GM13976 (cell line): ENCODE measurements around the gene HOXA5.

Source experiments
- DNase-seq: peaks from one replicate; pipeline ENCODE4 v3.0.0; 2012; ENCODE audit warnings: low spot score
- CTCF ChIP-seq: IDR thresholded peaks from 2 replicates; pipeline ENCODE4 v1.5.1; 2012; ENCODE audit warnings: borderline replicate concordance, mild to moderate bottlenecking; ENCODE audit not compliant: insufficient read depth; ENCODE audit errors: extremely low read depth, missing control alignments, control extremely low read depth
- in situ Hi-C: fragments of 300-500 bp; cut with MboI; formaldehyde crosslinking; loops from one replicate; pipeline ENCODE4 v1.12.0; 2022; ENCODE audit warnings: low sequenced_read_pairs, mixed read lengths, inconsistent platforms; ENCODE audit not compliant: unreplicated experiment

Gene HOXA5

DNA sequence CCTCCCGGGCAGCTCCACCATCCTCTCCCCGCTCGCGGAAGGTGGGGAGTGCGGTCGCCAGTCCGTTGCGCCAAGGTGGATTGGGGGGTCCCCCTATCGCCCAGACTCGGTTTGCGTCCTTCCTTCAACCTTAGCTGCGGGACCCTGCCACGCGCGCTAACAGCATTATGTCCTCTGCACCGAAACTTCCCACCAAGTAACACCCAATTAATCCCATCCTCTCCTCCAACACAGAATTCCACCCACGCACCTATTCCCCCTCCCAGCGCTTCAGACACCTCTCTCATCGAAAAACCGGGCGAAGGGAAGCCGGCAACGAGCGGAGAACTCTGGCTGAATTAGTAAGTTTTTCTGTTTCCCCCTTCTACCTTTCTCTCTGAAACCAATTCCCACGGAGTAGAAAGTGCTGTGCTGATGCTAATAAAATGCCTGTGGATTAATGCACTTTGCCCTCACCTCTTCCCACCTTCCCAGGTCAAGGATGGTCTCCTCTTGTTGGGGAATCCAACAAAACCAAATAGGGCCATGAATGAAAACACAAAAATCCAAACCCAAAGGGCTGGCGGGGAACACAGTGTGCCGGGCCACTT, 8.0 kb upstream of the HOXA5 start:
- no peak for TF ChIP-seq CTCF
- no peak for DNase-seq
- in situ Hi-C loops = loop anchor here (10.0 to 25.0 kb wide), 3 partner anchors 297 to 777 kb away; no protein-coding TSS in a partner anchor

DNA sequence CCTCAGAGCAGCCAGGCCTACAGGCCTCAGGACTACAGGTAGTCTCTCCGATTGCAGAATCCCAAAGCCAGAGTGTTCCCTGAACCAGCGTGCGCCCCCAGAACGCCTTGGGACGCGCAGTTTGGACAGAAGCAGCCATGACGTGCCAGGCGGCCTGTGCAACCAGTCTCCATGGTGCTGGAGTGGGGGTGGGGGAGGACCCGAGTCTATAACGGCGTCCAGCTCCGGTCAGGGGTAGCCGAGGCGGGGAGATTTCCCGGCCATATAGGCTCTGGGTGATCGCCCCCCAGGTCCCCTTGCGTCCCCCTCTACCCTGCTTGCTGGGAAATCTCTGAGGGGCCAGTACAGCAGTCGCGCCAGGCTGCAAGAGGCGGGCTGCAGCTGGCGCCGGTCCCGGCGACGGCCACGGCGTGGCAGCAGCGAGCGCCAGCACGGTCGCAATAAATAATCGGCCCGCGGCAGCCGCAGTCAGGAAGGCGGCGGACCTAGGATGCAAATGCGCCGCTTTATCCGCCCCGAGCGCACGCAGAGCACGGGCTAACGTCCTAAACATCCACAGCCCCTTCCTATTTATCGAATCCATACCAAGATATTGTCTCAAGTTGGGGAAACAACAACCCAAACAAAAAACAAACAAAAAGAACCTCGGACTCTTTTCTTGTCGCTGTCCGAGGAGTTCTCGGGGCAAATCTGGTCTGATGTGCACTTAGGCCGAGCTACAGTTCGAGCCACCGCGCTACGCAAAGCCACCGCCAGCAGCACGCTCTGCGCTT, 7.3 kb upstream of the HOXA5 start:
- DNase-seq = peak; percentile 91
- in situ Hi-C loops = loop anchor here (10.0 to 25.0 kb wide), 3 partner anchors 296 to 776 kb away; no protein-coding TSS in a partner anchor
- TF ChIP-seq CTCF = peak; percentile 95

GRCh38 chr7:27149842-27150567, 6.5 kb upstream of the HOXA5 start:
- in situ Hi-C loops = loop anchor here (10.0 to 25.0 kb wide), 3 partner anchors 295 to 775 kb away; no protein-coding TSS in a partner anchor
- TF ChIP-seq CTCF = no peak
- no peak for DNase-seq

DNA sequence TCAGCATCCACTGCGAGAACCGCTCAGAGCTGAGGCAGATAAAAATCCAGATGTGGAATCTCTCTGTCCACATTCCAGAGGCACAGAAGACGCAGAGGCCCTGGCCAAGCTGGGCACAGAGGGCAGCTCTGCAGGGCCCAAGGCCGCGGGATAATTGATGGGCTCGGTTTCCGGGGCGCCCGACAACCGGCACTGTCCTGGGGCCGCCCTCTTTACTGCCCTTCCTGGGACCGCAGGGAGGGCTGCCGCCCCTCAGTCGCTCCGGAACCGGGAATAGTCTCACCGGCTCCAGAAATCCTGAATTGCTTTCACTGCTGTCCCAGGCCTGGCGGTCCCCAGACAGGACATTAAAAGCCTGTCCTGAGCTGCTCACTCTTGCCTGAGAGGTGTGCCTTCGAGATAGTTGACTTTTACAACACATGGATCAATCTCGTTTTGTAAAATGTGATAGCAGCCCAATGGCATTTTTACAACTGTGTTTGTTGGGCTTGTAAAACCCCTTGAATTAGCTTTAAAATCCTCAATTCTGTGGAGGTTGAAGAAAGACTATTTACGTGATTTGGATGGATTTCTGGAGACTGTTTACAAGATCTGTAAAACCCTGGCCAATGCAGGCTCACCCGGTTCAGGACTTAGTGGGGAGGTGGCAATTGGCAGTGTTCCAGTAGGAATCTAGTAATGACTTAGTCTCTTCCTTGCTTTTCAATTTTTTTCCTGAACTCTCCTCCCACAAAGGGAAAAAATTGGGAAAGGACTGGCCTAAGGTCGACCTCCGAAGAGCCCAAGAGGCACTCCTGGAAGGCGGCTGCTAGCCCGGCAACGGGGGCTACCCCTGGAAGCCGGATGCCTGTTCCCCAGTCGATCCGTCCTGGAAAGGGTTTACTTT, 5.5 kb upstream of the HOXA5 start:
- DNase-seq = peak; percentile 22
- in situ Hi-C loops = no loop called here
- no peak for TF ChIP-seq CTCF

DNA sequence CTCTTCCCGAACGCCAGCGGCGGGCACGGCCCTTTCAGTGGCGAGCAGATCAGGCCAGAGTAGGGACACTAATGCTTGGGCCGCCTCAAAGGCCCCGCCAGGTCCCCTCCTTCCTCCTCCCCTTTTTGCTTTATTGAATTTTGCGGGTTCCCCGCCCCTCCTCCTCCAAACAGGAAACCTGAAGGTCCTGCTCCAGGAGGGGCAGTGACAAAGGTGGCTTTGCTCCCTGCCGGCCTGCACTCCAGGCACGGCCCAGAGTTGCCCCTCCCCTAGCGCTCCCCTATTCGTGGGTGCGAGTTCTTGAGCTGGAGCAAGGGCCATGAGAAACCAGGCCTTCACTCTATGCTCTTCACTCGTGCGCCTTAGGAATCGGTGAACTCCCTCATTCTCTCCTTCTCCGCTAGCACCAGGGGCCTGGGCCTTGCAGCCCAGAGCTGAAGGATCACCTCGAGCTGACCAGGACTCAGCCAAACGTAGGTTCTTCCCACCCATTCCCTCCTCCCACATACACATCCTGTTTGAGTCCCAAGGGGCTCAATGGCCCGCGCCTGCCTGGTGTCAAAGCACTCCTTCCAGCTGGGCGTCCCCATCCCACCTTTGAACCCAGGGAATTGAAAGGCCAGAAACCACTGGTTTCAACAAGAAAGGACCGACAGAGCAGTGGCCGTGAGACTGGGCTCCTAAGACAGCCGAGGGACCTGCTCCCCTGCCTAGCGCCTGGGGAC, 4.7 kb upstream of the HOXA5 start:
- no peak for TF ChIP-seq CTCF
- DNase-seq = no peak
- in situ Hi-C loops = no loop called here
